Mononuclear cell (primary cell): ENCODE data around the gene SPDYE11. TPM values are rescaled to one million over a fixed set of nuclear protein-coding genes. Genes with fewer than 3 reads are reported as not detected.
"Not testable (repeated sequence)": the region's sequence is repeated elsewhere in the genome, so short reads cannot be mapped to it uniquely, and the experiment has no call there.

Experiments used
- H3K27me3 ChIP-seq: 2 replicates; pipeline ENCODE4 v1.6.0; 2011; ENCODE audit warnings: low read length, control low read depth; ENCODE audit not compliant: insufficient read depth
- H3K4me1 ChIP-seq: 2 replicates; pipeline ENCODE4 v1.5.1; 2011; ENCODE audit warnings: mild to moderate bottlenecking, low read length, control low read depth; ENCODE audit not compliant: insufficient read depth
- H3K4me3 ChIP-seq: 2 replicates; pipeline ENCODE4 v1.5.1; 2011; ENCODE audit warnings: mild to moderate bottlenecking, low read length, moderate library complexity
- H3K9me3 ChIP-seq: 2 replicates; pipeline ENCODE4 v1.5.1; 2011; ENCODE audit warnings: low read depth, mild to moderate bottlenecking, control low read depth, low read length
- total RNA-seq: library from RNA; depleted of rRNA; stranded (reverse); fragments of >200 nt; gene quantifications from one replicate; pipeline ENCODE4 v1.2.3, GENCODE V29; 2012

Gene SPDYE11
- not detected for total RNA-seq

DNA sequence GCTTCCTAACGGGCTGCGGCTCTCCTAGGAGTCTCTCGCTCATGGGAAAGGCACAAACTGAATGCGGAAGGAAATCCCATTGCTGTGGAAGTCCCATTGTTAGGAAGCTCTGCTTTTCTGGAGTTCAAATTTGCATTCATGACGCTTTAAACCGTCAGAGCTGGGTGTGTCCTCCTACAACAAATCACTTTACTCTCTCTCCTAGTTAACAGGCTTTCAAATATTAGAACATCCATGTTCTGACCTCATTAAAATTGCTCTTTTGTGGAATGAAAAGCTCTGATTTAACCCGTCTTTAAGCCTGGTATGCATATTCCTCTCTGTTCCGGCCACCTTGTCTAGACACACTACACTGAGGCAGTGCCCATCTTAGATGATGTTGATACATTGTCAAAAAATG, at the start of gene SPDYE11:
SPDYE11 (minus strand) TSS at position 101 of the 400 bp plus-strand sequence. CDS start 1,800 bp downstream, outside the sequence.
- not testable (repeated sequence) for H3K27me3 ChIP-seq, H3K4me3 ChIP-seq, H3K4me1 ChIP-seq, H3K9me3 ChIP-seq

- not testable (repeated sequence) for H3K4me3 ChIP-seq, H3K4me1 ChIP-seq, H3K27me3 ChIP-seq, H3K9me3 ChIP-seq
Measured at GRCh38 chr7:73085938-73086337, 28.2 kb upstream of the SPDYE11 start, which contains the start of gene SPDYE9. Gene SPDYE9, minus strand, starts transcription at chr7:73086038. Its CDS starts 1,800 bp downstream, at chr7:73084238.

- H3K9me3 ChIP-seq, H3K27me3 ChIP-seq, H3K4me1 ChIP-seq, H3K4me3 ChIP-seq: not testable (repeated sequence)
Measured at GRCh38 chr7:73029666-73030065, 28.0 kb downstream of the SPDYE11 start, which contains the start of gene SPDYE8. Gene SPDYE8, minus strand, starts transcription at chr7:73029766. Its CDS starts 1,800 bp downstream, at chr7:73027966.

DNA sequence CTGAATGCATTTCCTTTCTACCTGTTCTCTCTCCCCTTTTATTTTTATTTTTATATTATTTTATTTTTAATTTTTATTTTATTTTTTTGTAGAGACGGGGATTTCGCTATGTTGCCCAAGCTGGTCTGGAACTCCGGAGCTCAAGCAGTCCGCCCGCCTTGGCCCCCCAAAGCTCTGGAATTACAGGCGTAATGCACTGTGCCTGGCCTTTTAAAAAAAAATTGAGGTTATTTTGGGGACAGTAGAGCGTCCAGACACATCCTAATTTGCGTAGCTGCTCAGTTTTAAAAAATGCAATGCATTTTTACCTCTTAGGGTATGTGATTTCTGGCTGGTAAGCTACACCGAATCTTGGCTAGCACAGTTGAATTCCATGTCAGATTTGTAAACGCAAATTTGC, 51.2 kb downstream of the SPDYE11 start:
- not testable (repeated sequence) for H3K4me3 ChIP-seq, H3K4me1 ChIP-seq, H3K27me3 ChIP-seq, H3K9me3 ChIP-seq

DNA sequence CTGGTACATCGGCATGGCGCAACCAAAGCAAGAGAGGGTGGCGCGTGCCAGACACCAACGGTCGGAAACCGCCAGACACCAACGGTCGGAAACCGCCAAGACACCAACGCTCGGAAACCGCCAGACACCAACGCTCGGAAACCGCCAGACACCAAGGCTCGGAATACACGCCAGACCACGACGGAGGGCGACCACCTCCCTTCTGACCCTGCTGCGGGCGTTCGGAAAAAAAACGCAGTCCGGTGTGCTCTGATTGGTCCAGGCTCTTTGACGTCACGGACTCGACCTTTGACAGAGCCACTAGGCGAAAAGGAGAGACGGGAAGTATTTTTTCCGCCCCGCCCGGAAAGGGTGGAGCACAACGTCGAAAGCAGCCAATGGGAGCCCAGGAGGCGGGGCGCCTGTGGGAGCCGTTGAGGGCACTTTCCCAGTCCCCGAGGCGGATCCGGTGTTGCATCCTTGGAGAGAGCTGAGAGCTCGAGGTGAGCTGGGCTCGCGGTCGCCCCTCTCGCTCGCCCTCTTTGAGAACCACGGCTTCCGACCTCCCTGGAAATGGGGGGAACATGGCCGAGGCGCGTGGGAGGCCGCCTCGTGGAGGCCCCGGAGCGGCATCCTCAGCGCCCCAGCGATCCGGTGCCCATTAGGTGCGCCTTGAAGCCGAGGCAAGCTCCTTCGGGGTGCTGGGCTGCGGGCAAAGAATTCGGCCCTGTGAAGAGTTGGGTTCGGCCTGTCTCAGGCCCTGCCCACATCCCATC, 51.8 kb downstream of the SPDYE11 start:
- H3K27me3 ChIP-seq, H3K9me3 ChIP-seq, H3K4me1 ChIP-seq: not testable (repeated sequence)
- peak overlapping the region; percentile 58 for H3K4me3 ChIP-seq

- H3K4me3 ChIP-seq: peak overlapping the region; percentile 58
- H3K4me1 ChIP-seq, H3K9me3 ChIP-seq, H3K27me3 ChIP-seq: not testable (repeated sequence)
Measured at GRCh38 chr7:73005356-73005692, 52.4 kb downstream of the SPDYE11 start.

GRCh38 chr7:72997887-72998468, 59.7 kb downstream of the SPDYE11 start:
- not testable (repeated sequence) for H3K4me1 ChIP-seq, H3K27me3 ChIP-seq, H3K4me3 ChIP-seq, H3K9me3 ChIP-seq

Other genes with a start within 250 kb of the SPDYE11 start
- 3.3 TPM for gene TYW1B, start 229.7 kb downstream of the SPDYE11 start, total RNA-seq
- 17.4 TPM for gene POM121, start 132.8 kb downstream of the SPDYE11 start, total RNA-seq
- 0.21 TPM for gene TRIM74, start 88.4 kb downstream of the SPDYE11 start, total RNA-seq
- not detected for gene SPDYE8, start 28.1 kb downstream of the SPDYE11 start, total RNA-seq
- gene SPDYE9, start 28.1 kb upstream of the SPDYE11 start, total RNA-seq: not detected